ENCODE data around the gene FAM156A.
"Not testable (repeated sequence)": the region's sequence is repeated elsewhere in the genome, so short reads cannot be mapped to it uniquely, and the experiment has no call there.

The FAM156A gene, protein sequence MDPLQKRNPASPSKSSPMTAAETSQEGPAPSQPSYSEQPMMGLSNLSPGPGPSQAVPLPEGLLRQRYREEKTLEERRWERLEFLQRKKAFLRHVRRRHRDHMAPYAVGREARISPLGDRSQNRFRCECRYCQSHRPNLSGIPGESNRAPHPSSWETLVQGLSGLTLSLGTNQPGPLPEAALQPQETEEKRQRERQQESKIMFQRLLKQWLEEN

DNA sequence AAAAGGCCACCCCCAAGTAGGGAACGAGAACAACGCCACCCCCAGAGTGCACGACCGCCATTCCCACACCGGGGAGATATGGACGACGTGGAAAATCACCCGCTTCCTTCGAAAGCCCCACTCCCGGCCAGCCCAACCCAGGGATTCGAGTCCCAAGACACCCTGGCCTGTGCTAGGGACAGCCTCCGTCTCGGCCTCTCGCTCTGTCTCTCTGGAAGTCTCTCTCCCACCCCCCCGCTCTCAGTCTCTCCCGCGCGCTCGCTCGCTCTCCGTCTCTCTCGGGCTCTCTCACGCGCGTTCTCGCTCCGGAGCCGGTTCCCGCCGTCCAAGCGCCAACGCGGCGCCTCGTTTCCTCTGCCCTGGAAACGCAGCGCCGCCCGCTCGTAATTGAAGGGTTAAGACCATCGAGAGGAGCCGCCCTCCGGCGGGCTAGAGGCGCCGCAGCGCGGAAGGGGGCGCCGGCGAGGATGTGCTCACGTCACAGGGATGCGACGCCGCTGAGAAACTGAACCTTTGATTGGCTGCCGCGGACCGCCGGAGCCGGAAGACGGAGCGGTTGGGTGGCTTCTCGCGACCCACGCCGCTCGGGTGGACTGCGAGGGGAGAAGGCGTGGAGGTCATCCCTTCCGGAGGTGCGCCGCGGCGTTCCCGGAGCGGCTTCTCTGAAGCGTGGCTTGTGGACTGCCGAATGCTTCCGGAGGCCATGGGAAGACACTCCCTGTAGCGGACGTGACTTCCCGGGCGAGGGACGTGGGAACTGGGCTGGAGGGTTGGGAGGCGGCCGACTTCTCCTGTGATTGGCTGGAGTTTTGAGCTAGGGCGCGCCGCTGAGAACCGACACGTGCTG lies at the start of gene FAM156A:
Gene FAM156A (minus strand): TSS at position 406 of the 847 bp plus-strand sequence. CDS start 9,930 bp downstream, outside the sequence.
- not testable (repeated sequence) for H3K4me3 ChIP-seq (ENCODE audit: low read depth, low read length)

DNA sequence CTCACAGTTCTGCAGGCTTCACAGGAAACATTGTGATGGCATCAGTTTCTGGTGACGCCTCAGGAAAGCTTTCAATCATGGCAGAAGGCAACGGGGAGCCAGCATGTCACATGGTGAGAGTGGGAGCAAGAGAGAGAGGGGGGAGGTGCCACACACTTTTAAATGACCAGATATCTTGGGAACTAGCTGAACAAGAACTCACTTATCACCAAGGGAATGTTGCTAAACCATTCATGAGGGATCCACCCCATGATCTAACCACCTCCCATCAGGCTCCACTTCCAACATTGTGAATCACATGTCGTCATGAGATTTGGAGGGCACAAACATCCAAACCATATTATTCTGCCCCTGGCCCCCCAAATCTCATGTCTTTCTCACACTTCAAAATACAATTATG lies 47.0 kb upstream of the FAM156A start:
- no peaks in the 10 kb centered on the region for H3K36me3 ChIP-seq (ENCODE audit: control insufficient read depth, insufficient read depth, low read length)
- no peak overlapping the region for H3K9ac ChIP-seq (ENCODE audit: low read length)
- peaks cover 17% of the 10 kb centered on the region; the same call in 1 of the 2 replicates for H3K9me3 ChIP-seq (ENCODE audit: control insufficient read depth, insufficient read depth, low read depth, low read length)
- H3K4me3 ChIP-seq (ENCODE audit: low read depth, low read length) = no peak overlapping the region
- no peak overlapping the region for H3K27ac ChIP-seq (ENCODE audit: low read depth, low read length)
- H3K27me3 ChIP-seq (ENCODE audit: control insufficient read depth, insufficient read depth, low read length) = peaks cover 21% of the 10 kb centered on the region
- H3K4me1 ChIP-seq (ENCODE audit: control insufficient read depth, insufficient read depth, low read length) = no peaks in the 10 kb centered on the region

More for the DNA sequence above, at the start of gene FAM156A:
- not testable (repeated sequence) for H3K9ac ChIP-seq (ENCODE audit: low read length); H3K27ac ChIP-seq (ENCODE audit: low read depth, low read length); H3K4me1 ChIP-seq (ENCODE audit: control insufficient read depth, insufficient read depth, low read length); H3K36me3 ChIP-seq (ENCODE audit: control insufficient read depth, insufficient read depth, low read length); H3K27me3 ChIP-seq (ENCODE audit: control insufficient read depth, insufficient read depth, low read length); H3K9me3 ChIP-seq (ENCODE audit: control insufficient read depth, insufficient read depth, low read depth, low read length)

DNA sequence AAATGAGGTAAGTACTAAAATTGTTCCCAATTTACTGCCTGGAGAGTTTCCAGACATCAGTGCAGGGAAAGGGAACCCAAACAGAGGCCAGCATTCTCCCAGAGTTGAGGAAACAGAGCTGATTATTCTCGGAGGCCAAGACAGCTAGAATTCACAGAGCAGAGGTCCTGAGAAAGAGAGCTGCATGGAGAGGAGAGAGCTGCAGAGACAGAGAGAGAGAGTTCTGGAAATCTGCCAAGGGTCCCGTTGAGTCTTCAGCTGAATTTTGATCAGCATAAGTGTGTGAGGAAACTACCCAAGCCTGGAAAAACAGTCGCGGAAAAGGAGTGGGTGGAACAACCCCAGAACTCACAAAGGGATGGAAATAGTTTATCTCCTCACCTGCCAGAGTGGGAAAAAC lies 46.5 kb upstream of the FAM156A start:
- H3K4me3 ChIP-seq (ENCODE audit: low read depth, low read length) = no peak overlapping the region
- peaks cover 24% of the 10 kb centered on the region for H3K27me3 ChIP-seq (ENCODE audit: control insufficient read depth, insufficient read depth, low read length)
- no peak overlapping the region for H3K27ac ChIP-seq (ENCODE audit: low read depth, low read length)
- H3K4me1 ChIP-seq (ENCODE audit: control insufficient read depth, insufficient read depth, low read length) = no peaks in the 10 kb centered on the region
- H3K9ac ChIP-seq (ENCODE audit: low read length) = no peak overlapping the region
- H3K36me3 ChIP-seq (ENCODE audit: control insufficient read depth, insufficient read depth, low read length) = no peaks in the 10 kb centered on the region
- H3K9me3 ChIP-seq (ENCODE audit: control insufficient read depth, insufficient read depth, low read depth, low read length) = peaks cover 17% of the 10 kb centered on the region; the same call in 1 of the 2 replicates

DNA sequence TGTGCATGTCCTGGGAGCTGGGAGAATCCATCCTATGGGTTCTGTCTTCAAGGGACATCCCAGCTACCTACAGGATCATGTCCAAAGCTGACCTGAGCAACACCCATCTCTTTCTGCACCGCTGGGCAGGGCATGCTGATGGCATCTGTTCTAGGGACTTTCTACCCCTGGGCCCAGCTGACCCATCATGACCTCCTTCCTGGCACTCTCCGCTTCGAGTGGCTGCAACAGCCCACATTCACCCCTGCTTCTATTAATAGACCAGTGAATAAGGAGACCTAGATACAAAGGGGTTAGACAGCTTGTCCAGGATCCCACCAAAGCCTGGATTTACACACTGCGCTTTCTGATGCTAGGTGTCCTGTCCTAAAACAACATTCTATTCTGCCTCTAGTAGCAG lies 45.7 kb upstream of the FAM156A start:
- Histone ChIP-seq H3K27ac (ENCODE audit: low read depth, low read length) (no peak overlapping the region), H3K27me3 (ENCODE audit: control insufficient read depth, insufficient read depth, low read length) (peaks cover 24% of the 10 kb centered on the region), H3K9me3 (ENCODE audit: control insufficient read depth, insufficient read depth, low read depth, low read length) (peaks cover 14% of the 10 kb centered on the region; the same call in 1 of the 2 replicates), H3K4me1 (ENCODE audit: control insufficient read depth, insufficient read depth, low read length) (no peaks in the 10 kb centered on the region), H3K36me3 (ENCODE audit: control insufficient read depth, insufficient read depth, low read length) (no peaks in the 10 kb centered on the region), H3K4me3 (ENCODE audit: low read depth, low read length) (no peak overlapping the region), H3K9ac (ENCODE audit: low read length) (no peak overlapping the region)

DNA sequence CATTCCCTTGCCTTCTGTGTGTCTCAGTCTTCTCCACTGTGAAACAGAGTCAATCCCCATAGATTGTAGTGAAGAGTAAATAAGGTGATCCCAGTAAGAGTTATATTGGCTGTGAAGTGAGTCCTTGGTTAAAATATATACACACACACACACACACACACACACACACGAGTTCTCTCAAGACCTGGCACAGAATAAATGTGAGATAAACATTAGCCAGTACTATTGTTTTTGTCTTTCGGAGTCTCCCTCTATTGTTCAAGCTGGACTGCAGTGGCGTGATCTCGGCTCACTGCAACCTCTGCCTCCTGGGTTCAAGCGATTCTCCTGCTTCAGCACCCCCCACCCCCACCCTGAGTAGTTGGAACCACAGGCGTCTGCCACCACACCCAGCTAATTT lies 44.8 kb upstream of the FAM156A start:
- Histone ChIP-seq H3K9me3 (ENCODE audit: control insufficient read depth, insufficient read depth, low read depth, low read length) (peaks cover 10% of the 10 kb centered on the region; the same call in 1 of the 2 replicates), H3K9ac (ENCODE audit: low read length) (no peak overlapping the region), H3K4me1 (ENCODE audit: control insufficient read depth, insufficient read depth, low read length) (no peaks in the 10 kb centered on the region), H3K27ac (ENCODE audit: low read depth, low read length) (no peak overlapping the region), H3K4me3 (ENCODE audit: low read depth, low read length) (no peak overlapping the region), H3K36me3 (ENCODE audit: control insufficient read depth, insufficient read depth, low read length) (no peaks in the 10 kb centered on the region), H3K27me3 (ENCODE audit: control insufficient read depth, insufficient read depth, low read length) (peaks cover 24% of the 10 kb centered on the region)

DNA sequence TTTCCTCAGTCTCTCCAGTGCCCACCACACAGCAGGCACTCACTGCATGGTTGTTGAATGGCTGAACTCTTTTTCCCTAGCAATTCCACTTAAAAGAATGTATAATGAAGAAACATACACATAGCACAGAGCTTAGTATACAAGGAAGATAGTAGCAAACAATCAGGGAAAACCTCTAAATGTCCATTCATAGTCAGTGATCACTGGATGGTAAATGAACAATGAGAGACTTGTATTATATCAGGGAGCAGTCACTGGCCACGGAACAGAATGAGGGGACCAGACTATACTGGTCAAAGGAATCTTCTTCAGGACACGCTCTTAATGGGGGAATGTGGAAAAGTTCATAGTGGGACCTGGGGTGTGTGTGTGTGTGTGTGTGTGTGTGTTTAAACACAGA lies 43.6 kb upstream of the FAM156A start:
- Histone ChIP-seq H3K9ac (ENCODE audit: low read length) (no peak overlapping the region), H3K9me3 (ENCODE audit: control insufficient read depth, insufficient read depth, low read depth, low read length) (peaks cover 3% of the 10 kb centered on the region; the same call in 1 of the 2 replicates), H3K4me3 (ENCODE audit: low read depth, low read length) (no peak overlapping the region), H3K27ac (ENCODE audit: low read depth, low read length) (no peak overlapping the region), H3K27me3 (ENCODE audit: control insufficient read depth, insufficient read depth, low read length) (peaks cover 24% of the 10 kb centered on the region), H3K36me3 (ENCODE audit: control insufficient read depth, insufficient read depth, low read length) (no peaks in the 10 kb centered on the region), H3K4me1 (ENCODE audit: control insufficient read depth, insufficient read depth, low read length) (no peaks in the 10 kb centered on the region)

DNA sequence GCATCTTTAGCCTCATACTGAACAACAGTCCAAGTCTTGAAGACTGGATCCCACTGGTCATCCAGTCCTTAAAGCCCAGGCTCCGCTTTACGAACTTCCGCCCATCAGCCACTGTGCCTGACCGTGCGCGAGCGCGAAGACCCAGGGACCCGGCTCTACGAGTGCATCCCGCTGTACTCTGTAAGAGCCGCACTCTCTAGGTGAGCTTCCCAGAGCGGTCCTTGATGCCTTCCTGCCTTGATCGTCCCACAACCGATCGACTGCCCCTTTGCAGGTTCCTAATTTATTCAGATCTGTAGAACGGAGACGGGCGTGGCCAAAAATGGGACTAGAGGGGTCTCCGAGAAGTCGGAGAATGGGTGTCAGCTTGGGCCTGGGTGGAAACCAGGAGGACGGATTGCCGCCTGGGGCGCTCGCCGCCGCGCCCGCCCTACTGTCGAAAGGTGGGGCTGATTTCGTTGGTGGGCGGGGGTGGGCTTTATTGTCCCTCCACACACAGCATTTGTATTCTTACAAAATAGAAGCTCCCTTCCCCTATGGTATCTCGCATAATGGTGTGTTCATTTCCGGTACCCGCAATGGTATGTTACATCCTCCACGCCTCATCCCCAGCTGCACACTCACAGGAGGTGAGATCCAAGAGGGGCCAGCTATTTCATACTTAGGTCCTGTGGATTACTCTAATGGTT lies 42.3 kb upstream of the FAM156A start:
- Histone ChIP-seq H3K36me3 (ENCODE audit: control insufficient read depth, insufficient read depth, low read length) (no peaks in the 10 kb centered on the region), H3K4me3 (ENCODE audit: low read depth, low read length) (peak overlapping the region; percentile 30; the same call in 1 of the 2 replicates), H3K4me1 (ENCODE audit: control insufficient read depth, insufficient read depth, low read length) (peaks cover 4% of the 10 kb centered on the region; the same call in 1 of the 2 replicates), H3K9me3 (ENCODE audit: control insufficient read depth, insufficient read depth, low read depth, low read length) (peaks cover 3% of the 10 kb centered on the region; the same call in 1 of the 2 replicates), H3K27me3 (ENCODE audit: control insufficient read depth, insufficient read depth, low read length) (peaks cover 24% of the 10 kb centered on the region), H3K27ac (ENCODE audit: low read depth, low read length) (no peak overlapping the region), H3K9ac (ENCODE audit: low read length) (no peak overlapping the region)

DNA sequence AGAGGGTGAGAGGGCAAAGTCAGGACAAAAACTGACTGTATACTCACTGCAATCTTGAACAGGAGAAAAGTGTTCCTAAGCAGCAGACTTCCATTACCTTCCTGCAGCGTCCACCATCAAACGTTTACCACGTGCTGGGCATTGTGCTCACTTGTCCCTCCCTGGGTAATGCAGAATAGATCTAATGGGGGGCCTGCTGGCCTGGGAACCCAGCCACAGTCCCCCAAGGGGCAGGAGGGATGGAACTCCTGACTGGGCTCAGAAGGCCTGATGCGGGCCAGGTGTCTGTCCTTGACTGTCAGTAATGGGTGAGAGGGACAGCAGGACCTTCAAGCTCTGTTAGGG lies 37.6 kb upstream of the FAM156A start:
- Histone ChIP-seq H3K4me3 (ENCODE audit: low read depth, low read length) (peak overlapping the region; percentile 90), H3K9ac (ENCODE audit: low read length) (peak overlapping the region; percentile 98), H3K27ac (ENCODE audit: low read depth, low read length) (peak overlapping the region; percentile 98; the same call in 1 of the 2 replicates), H3K27me3 (ENCODE audit: control insufficient read depth, insufficient read depth, low read length) (peaks cover 10% of the 10 kb centered on the region; the same call in 1 of the 2 replicates), H3K9me3 (ENCODE audit: control insufficient read depth, insufficient read depth, low read depth, low read length) (peaks cover 3% of the 10 kb centered on the region; the same call in 1 of the 2 replicates), H3K36me3 (ENCODE audit: control insufficient read depth, insufficient read depth, low read length) (no peaks in the 10 kb centered on the region), H3K4me1 (ENCODE audit: control insufficient read depth, insufficient read depth, low read length) (peaks cover 4% of the 10 kb centered on the region; the same call in 1 of the 2 replicates)

DNA sequence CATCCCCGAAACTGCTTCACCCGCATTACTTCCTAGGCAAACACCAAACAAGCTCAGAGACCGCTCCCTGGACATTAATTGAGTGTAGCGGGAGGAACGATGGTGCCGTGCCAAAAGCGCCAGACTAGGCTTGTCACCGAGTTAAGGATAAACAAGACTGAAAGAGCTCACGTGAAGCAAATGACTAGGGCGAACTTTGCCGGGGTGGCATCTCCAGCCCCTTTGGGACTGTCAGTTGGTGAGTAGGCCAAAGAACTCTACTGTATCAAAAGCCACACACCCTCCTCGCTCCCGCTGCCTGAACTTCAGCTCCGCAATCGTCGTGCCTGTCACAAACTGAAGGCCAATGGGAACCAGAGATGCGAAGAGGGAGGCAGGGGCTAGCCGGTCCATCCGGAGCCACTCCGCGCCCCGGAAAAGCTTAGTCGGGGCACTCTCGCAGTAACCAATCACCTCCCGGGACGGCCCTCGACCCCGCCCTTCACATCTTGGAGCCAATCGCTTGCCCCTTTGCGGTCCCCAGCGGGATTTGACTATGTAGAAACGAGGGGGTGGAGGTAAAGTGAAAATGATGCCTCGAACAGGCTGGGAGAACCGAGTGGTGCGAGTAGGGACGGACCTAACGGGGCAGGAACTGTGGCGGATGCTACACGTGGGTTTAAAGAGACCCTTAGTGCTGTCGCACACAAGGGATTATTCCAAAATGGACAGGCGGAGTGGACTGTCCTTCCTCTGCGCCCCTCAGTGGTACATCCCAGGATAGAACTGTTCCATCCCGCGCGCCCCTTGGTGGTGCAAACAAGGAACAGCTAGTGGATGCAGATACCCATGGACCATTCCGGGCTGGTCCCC lies 37.0 kb upstream of the FAM156A start:
- Histone ChIP-seq H3K27ac (ENCODE audit: low read depth, low read length) (peak overlapping the region; percentile 98), H3K9me3 (ENCODE audit: control insufficient read depth, insufficient read depth, low read depth, low read length) (peaks cover 3% of the 10 kb centered on the region; the same call in 1 of the 2 replicates), H3K9ac (ENCODE audit: low read length) (peak overlapping the region; percentile 98), H3K27me3 (ENCODE audit: control insufficient read depth, insufficient read depth, low read length) (peaks cover 4% of the 10 kb centered on the region; the same call in 1 of the 2 replicates), H3K4me1 (ENCODE audit: control insufficient read depth, insufficient read depth, low read length) (peaks cover 4% of the 10 kb centered on the region; the same call in 1 of the 2 replicates), H3K36me3 (ENCODE audit: control insufficient read depth, insufficient read depth, low read length) (no peaks in the 10 kb centered on the region), H3K4me3 (ENCODE audit: low read depth, low read length) (peak overlapping the region; percentile 90)

DNA sequence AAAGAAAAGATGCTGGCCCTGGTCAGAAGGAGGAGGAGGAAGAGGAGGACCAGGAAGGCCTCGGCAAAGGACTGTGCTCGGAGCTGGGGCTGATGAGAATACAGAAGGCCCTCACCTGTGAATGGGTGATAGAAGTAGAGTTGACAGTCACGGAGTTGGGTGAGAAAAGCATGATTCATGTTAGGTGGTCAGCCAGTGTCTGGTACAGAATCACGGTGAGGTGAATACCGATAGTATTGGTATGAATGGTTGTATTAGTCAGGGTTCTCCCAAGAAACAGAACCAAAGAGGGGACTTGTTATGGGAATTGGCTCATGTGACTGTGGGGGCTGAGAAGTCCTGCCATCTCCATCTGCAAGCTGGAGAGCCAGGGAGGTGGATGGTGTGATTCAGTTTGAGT lies 32.5 kb upstream of the FAM156A start:
- no peaks in the 10 kb centered on the region for H3K27me3 ChIP-seq (ENCODE audit: control insufficient read depth, insufficient read depth, low read length)
- H3K27ac ChIP-seq (ENCODE audit: low read depth, low read length) = no peak overlapping the region
- H3K36me3 ChIP-seq (ENCODE audit: control insufficient read depth, insufficient read depth, low read length) = no peaks in the 10 kb centered on the region
- H3K9ac ChIP-seq (ENCODE audit: low read length) = no peak overlapping the region
- peaks cover 12% of the 10 kb centered on the region; the same call in 1 of the 2 replicates for H3K4me1 ChIP-seq (ENCODE audit: control insufficient read depth, insufficient read depth, low read length)
- H3K4me3 ChIP-seq (ENCODE audit: low read depth, low read length) = no peak overlapping the region
- peaks cover 5% of the 10 kb centered on the region; the same call in 1 of the 2 replicates for H3K9me3 ChIP-seq (ENCODE audit: control insufficient read depth, insufficient read depth, low read depth, low read length)

Data from HUES6 (cell line).